Tibial artery (tissue), 4 donors: Measurements from ENCODE around the gene C16orf78.
A peak's percentile ranks its signal among the peaks of the same experiment; 100 is the strongest.

ENCODE experiments used
- DNase-seq, 2 donors: peaks; one replicate each; pipeline ENCODE4 v3.0.0-alpha.2; 2019
- H3K27ac ChIP-seq, 2 donors: fragments of 200-600 bp; sonication (generic) in 1 of 2; 1 replicate in 1 of 2; 2 replicates in 1 of 2; pipeline ENCODE4 v1.5.1; 2018 to 2019; ENCODE audit warnings: mild to moderate bottlenecking in 1 of 2
- H3K27me3 ChIP-seq, 2 donors: fragments of 200-600 bp; sonication (generic) in 1 of 2; one replicate each; pipeline versions ENCODE4 v1.5.1 to v1.6.0; 2016 to 2019
- H3K36me3 ChIP-seq, 3 donors: fragments of 200-600 bp; sonication (generic) in 2 of 3; one replicate each; pipeline ENCODE4 v1.5.1; 2016 to 2019; ENCODE audit warnings: mild to moderate bottlenecking in 2 of 3
- H3K4me1 ChIP-seq, 4 donors: fragments of 200-600 bp; sonication (generic) in 2 of 4; 1 replicate in 3 of 4; 2 replicates in 1 of 4; pipeline ENCODE4 v1.5.1; 2016 to 2019
- H3K4me3 ChIP-seq, 2 donors: fragments of 200-600 bp; sonication (generic) in 1 of 2; 1 replicate in 1 of 2; 2 replicates in 1 of 2; pipeline ENCODE4 v1.5.1; 2018 to 2019; ENCODE audit warnings: mild to moderate bottlenecking in 2 of 2
- H3K9me3 ChIP-seq, 3 donors: fragments of 200-600 bp; sonication (generic) in 1 of 3; one replicate each; pipeline ENCODE4 v1.5.1; 2016 to 2019
- intact Hi-C: fragments of 100-400 bp; cut with DNase I; formaldehyde crosslinking; loops from one replicate; pipeline ENCODE4 v1.15.0; 2023; ENCODE audit warnings: low total_unique reads
- TF ChIP-seq, protein P1 (sequence below), 2 experiments: fragments of 200-600 bp in 1 of 2; fragments of 450-650 bp in 1 of 2; IDR thresholded peaks; one replicate each; pipeline ENCODE4 v1.5.1; 2017 to 2019; ENCODE audit warnings: antibody characterized with exemption in 2 of 2, mild to moderate bottlenecking in 1 of 2, moderate library complexity in 1 of 2

Gene C16orf78

DNA sequence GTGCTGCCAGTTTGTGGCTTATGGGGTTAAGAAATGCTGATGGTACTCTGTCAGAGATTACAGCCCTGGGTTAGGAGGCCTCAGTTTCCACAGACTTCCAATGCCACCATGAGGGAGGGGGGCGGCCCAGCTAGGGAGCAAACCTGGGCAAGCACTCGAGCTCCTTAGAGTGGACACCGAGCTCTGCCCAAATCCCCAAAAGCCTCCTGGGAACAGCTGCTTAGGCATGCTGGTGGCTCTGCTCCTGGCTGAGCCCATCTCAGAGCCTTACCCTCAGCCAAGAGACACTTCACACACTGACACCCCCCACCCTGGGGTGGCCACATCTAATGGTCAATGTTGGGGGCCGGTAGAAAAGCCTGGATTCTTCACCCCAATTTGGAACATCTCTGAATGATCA lies 66.1 kb downstream of the C16orf78 start:
- Histone ChIP-seq H3K27me3 (peaks cover 0 to 19% of the 10 kb centered on the region in 2 donors), H3K36me3 (no peaks in the 10 kb centered on the region), H3K4me3 (no peak overlapping the region), H3K27ac (no peak overlapping the region), H3K9me3 (no peaks in the 10 kb centered on the region), H3K4me1 (peaks cover 0 to 4% (median 2%) of the 10 kb centered on the region in 4 donors)
- DNase-seq, result peak in 1 of 2 donors; percentile 51
- TF ChIP-seq, protein P1, sequence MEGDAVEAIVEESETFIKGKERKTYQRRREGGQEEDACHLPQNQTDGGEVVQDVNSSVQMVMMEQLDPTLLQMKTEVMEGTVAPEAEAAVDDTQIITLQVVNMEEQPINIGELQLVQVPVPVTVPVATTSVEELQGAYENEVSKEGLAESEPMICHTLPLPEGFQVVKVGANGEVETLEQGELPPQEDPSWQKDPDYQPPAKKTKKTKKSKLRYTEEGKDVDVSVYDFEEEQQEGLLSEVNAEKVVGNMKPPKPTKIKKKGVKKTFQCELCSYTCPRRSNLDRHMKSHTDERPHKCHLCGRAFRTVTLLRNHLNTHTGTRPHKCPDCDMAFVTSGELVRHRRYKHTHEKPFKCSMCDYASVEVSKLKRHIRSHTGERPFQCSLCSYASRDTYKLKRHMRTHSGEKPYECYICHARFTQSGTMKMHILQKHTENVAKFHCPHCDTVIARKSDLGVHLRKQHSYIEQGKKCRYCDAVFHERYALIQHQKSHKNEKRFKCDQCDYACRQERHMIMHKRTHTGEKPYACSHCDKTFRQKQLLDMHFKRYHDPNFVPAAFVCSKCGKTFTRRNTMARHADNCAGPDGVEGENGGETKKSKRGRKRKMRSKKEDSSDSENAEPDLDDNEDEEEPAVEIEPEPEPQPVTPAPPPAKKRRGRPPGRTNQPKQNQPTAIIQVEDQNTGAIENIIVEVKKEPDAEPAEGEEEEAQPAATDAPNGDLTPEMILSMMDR (IDR thresholded peaks at IDR 0.05), result no peak
- intact Hi-C loops, result no loop called here

DNA sequence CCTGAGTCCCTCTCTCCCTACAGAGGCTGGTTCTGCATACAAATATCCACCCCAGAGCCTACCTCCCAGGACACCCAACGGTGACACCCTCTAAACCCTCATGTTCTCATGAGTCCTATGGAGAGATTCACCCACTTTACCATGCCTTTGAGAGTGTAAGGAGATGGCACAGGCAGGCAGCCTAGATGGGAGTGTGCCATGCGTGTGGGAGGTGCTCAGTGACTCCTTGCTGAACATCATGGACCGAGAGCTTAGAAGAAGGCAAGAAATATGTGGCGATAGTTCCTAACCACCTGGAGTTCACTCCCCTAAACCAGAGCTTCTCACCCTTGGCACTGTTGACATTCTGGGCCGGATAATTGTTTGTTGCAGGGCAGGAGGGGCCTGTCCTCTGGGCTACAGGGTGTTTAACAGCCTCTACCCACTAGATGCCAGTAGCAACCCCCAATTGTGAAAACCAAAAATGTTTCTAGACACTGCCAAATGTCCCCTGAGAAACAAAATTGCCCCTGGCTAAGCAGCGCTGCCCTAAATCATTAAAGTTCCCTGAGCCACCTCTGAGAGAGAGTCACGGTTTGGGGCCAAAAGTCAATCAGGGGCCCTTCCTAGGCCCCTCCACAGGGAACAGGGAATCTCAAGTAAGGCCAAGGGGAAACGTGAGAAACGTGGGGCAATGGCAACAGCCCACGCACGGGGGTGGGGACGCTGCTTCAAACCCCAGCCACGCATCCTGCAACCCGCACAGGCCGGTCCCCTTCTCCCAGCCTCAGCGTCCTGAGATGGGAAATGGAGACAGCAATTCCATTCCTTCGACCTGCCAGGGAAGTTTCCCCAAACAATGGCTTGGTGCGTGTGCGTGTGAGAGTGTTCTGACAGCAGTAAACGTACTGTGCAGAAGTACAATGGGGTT lies 66.8 kb downstream of the C16orf78 start:
- H3K36me3 ChIP-seq, result no peaks in the 10 kb centered on the region
- H3K9me3 ChIP-seq, result no peaks in the 10 kb centered on the region
- peaks cover 0 to 4% (median 2%) of the 10 kb centered on the region in 4 donors for H3K4me1 ChIP-seq
- TF ChIP-seq, protein P1 (IDR thresholded peaks at IDR 0.05), result no peak
- peak in 1 of 2 donors; percentile 20 for DNase-seq
- intact Hi-C loops, result no loop called here
- no peak overlapping the region for H3K27ac ChIP-seq
- no peak overlapping the region for H3K4me3 ChIP-seq
- H3K27me3 ChIP-seq, result peaks cover 0 to 19% of the 10 kb centered on the region in 2 donors

DNA sequence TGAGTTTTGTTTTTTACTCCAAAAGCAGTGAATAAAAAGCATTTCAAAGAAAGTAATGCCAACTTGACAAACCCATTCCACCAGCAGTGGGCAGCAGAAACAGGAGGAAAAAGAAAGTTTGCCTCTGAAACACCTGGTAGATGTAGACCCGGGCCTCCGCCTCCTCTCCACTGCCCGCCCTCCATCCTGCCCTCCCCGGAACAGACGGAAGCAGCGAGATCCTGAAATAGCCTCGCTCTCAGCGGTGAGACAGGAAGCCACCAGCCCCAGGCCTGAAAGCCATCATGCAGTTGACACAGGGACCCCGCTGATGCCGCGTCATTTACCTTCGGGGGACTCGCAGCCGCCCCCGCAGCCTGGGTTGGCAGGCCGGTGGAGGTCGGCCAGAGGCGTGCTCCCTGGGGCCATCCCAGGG lies 67.8 kb downstream of the C16orf78 start:
- Histone ChIP-seq H3K36me3 (no peaks in the 10 kb centered on the region), H3K4me3 (no peak overlapping the region), H3K27ac (no peak overlapping the region), H3K4me1 (peaks cover 0 to 4% (median 2%) of the 10 kb centered on the region in 4 donors), H3K27me3 (peaks cover 0 to 19% of the 10 kb centered on the region in 2 donors), H3K9me3 (no peaks in the 10 kb centered on the region)
- DNase-seq, result peak in 1 of 2 donors; percentile 50
- intact Hi-C loops, result no loop called here
- TF ChIP-seq, protein P1 (IDR thresholded peaks at IDR 0.05), result no peak

DNA sequence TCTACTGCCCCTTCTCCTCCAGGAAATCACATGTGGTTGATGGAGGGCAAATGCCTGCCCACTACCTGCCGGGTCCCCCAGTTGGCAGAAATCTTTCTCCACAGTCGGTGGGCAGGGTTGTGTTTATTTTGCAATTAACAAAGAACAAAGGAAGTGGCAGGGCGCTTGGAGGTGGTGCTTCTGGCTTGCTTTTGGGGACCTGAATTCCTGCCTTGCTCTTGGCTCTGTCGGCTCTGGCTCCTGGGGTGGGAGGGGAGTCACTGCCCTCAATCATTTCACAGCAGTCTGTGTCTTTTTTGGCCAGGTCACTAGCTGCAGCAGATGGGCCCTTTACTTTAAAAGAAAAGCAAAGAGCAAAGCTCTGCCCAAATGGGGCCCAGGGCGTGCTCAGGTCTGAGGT lies 69.2 kb downstream of the C16orf78 start:
- no peaks in the 10 kb centered on the region for H3K9me3 ChIP-seq
- intact Hi-C loops, result no loop called here
- no peak overlapping the region for H3K27ac ChIP-seq
- H3K36me3 ChIP-seq, result no peaks in the 10 kb centered on the region
- DNase-seq, result peak in 1 of 2 donors; percentile 16
- H3K4me3 ChIP-seq, result no peak overlapping the region
- H3K4me1 ChIP-seq, result peaks cover 0 to 4% (median 2%) of the 10 kb centered on the region in 4 donors
- TF ChIP-seq, protein P1 (IDR thresholded peaks at IDR 0.05), result no peak
- peaks cover 0 to 17% of the 10 kb centered on the region in 2 donors for H3K27me3 ChIP-seq

DNA sequence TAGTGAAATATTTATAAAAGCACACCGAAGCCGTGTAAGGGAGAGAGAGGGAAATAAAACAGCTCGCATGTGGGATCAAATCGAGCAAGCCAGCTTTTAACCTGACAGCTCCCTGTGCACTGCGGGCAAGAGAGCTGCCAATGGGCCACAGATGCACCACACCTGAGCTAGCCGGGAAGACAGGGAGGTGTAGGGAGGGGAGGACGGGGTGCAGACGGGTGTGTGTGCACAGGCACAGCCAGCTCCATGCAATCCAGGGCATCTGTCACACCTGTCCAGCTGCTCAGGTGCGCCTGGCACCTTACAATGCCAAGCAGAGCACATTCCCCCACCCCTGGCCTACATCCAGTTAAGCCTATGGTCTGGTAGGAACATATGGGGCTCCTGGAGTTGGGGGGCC lies 70.0 kb downstream of the C16orf78 start:
- TF ChIP-seq, protein P1 (IDR thresholded peaks at IDR 0.05), result no peak
- H3K36me3 ChIP-seq, result no peaks in the 10 kb centered on the region
- intact Hi-C loops, result no loop called here

More for the DNA sequence above, 70.0 kb downstream of the C16orf78 start:
- no peak overlapping the region for H3K27ac ChIP-seq
- H3K4me1 ChIP-seq, result peaks cover 0 to 4% (median 2%) of the 10 kb centered on the region in 4 donors
- peak in 1 of 2 donors; percentile 39 for DNase-seq
- peaks cover 0 to 17% of the 10 kb centered on the region in 2 donors for H3K27me3 ChIP-seq
- no peak overlapping the region for H3K4me3 ChIP-seq
- H3K9me3 ChIP-seq, result no peaks in the 10 kb centered on the region
